Measurements from ENCODE around the gene ZFP92.

Gene ZFP92

DNA sequence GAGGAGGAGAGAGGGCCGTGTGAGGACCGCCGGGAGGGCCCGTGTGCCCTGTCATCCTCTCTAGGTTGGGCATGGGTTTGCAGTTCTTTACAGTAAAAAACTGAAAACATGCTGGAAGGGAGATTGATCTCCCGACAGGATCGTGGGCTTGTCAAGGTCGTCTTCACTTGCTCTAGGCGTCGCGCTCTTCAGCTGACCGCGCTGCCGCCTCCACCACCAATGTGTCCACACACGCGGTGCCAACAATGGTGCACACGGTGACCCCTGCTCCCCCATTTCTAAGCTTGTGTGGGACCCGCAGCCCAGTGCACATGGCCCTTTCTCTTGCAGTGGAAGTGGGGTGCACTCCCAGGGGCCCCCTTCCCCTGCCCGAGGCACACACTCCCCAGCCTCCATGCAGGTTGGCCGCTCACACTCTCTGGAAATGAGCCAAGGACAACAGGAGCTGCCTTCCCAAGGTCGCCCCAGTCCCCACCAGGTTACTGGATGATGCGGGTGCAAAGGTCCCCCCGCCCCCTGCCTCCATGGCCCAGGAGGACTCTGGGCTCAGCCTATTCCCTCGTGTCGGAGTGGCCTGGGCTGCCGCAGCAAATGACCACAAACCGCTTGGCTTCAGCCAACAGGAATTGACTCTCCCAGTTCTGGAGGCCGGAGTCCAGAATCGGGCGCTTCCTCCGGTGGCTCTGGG is 1.7 kb upstream of the ZFP92 start:
- no peak for DNase-seq

DNA sequence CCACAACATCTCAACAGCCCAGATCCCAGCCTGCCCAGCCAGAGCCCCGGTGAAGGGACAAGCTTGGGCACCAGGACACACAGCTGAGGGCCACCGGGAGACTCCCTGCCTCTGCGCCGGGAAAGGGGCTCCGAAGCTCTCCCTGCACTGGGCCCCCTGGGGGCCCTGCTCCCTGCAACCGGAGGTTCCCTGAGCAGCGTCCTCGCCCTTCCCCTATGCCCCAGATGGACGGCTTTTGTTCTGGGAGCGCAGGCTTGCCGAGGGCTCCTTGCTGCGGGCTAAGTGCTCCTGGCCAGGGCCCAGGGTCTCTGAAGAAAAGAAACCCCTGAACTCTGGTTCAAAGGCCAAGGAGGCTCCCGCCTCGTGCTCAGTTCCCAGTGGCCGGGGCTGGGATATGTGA is 899 bp upstream of the ZFP92 start:
- no peak for DNase-seq

DNA sequence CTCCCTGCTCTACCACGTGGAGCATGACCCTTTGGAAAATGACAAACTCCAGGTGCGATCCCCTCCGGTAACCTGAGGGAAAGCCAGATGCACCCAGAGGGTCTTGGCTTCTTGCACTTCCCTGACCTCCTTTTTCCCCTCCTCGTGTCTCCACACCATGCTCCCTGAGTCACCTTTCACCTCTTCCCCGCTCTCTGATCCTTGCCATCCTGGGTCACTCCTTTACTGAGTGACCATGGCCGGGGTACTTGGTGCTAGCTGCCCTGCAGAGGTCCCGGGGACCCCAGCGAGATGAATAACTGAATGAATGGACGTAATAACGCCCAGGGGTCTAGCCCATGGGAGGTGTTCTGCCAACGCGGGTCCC is 401 bp upstream of the ZFP92 start:
- no peak for DNase-seq

DNA sequence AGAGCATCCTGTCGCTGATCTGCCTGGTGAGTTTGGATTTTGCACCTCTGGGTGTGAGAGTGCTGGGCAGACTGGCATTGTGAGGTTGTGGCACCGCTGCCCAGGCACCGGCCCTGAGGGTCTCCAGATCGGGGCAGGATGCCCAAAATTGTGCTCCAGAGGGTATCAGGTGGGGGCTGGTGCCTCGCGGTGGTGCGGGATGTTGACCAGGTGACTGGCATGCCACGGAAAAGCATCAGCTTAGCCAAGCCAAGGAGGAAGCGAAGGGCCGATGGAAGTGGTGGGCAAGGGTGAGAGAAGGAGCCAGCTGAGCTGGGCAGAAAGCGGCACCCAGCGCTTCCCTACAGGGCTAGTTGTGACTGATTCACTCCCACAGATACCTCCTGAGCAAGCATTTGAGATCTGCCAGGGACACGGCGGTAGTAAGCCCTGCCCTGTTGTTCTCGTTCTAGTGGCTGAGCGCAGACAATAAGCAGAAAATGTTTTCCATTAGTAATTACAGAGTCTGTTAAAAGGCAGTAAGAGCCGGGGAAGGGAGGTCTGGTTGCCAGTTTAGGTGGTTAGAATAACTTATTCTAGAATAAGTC is 809 bp downstream of the ZFP92 start:
- DNase-seq: no peak

DNA sequence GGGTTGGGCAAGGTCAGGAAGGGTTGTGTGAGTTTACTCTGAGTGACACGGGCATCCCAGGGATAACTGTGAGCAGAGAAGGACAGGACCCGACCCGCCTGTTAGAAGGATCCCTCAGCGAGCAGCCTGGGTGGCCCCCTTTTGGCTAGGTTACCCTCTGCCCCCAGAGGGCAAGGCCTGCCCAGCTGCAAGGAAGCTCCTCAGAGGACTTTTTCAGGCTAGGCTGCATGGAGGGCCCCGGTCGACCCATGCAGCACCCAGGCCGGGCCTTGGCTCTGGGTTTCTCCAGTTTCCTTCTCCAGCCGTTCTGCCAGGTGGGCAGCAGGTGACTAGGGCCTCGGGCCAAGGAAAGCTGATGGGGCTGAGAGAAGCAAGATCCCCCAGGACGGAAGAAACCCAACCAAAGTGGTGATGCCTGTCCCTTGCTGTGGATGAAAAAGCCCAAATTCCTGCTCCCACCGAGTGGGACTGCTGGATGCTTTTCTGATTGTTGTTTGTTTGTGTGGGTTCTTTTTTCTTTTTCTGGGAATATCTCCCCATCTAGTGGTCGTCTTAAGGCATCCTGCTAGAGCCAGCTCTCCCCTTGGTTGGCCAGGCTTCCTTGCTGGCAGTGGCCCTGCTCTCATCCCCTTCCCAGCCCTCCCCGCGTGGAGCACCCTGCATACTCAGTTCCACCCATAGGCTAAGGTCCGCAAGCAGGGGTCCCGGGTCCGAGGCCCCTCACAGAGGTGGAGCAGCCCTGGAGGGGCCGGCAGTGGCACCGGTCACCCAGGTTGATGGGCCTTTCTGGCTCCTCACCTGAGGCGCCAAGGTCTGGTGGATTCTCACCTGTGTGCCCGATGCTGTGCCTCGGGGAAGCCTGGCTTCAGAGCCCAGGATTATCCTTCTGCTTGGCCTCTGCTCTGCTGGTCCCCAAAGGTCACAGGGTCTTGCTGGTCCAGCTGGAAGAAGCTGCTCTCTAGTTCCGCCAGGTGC is 1.8 kb downstream of the ZFP92 start:
- DNase-seq: peak; percentile 5

DNA sequence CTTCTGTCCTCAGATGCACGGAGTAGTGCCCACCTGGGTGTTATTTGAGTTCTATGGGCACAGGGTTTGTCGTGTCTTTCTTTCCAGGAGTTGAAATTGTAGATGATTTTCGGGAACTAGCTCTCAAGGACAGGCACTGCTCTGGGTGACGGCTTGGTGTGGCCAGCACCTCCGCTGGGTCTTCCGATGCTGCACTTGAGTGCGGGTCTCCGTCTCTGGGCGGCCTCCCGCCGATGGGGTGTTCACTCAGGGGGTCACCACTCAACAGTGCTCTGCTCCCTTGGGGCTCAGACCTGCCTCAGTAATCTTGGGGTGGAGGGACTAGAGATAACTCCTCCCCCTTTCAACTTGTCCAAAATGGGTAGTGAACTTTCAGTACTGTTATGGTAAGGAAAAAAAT is 2.5 kb downstream of the ZFP92 start:
- no peak for DNase-seq

DNA sequence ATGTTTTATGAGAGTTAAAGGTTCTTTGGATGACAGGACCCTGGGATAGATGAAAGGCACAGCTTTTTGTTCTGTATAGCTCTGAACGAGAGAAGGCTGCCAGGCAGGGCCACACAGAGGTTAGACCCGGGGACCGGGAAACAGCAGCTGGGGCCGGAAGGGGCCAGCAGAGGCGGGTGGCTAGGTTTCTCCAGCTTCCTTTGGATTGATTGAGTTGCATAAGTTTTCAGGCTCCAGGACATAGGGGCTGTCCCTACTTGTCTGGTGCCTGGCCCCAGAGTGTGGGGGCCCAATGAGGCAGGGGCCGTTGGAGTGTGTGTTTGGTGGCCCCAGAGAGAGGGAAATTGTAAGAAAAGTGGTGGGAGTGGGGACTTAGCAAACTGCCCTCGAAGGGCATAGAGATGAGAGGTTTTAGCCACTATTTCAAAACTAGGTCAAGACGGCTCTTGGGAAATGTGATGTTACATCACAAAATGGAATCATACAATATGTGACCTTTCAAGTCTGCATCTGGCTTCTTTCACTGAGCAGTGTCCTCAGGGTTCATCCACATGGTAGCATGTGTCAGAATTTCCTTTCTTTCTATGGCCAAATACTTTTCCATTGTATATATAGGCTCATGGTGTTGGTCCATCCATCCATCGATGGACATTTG is 3.7 kb downstream of the ZFP92 start:
- no peak for DNase-seq

DNA sequence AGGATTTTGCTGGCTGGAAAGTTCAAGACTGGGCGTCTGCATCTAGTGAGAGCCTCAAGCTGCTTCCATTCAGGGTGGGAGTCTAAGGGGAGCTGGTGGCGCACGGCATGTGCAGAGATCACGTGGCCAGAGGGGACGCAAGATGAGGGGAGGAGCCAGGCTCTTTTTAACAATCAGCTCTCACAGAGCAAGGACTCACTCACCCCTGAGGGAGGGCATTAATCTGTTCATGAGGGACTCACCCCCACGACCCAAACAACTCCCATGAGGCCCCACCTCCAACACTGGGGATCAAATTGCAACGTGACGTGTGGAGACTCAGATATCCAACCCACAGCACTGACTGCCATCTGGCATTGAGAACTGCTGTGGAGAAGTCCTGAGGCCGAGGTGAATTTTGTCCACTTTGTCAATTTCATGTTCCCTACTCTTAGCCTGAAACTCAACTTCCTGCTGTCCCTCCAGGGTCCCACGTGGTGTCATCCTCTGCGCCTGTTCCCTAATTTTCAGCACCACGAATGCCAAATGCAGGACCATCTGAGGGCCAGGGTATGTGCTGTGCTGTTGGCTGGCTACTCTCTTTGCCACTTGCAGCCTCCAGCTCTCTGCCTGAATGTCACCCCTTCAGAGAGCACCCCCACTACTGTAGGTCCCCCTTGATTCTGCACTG is 5.6 kb downstream of the ZFP92 start:
- no peak for DNase-seq

DNA sequence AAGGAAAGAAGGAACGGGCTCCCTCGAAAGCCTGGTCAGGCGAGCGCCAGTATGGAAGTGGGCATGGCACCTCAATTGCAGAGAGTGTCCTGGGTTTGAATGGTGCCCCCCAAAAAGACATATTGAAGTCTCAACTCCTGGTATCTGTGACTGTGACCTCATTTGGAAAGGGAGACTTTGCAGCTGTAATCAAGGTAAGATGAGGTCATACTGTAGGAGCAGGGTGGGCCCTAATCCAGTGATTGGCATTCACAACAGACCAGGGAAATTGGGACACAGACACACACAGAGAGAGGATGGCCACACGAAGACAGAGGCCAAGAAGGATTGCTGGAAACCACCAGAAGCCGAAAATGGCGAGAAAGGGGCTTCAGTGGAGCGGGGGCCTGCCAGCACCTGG is 6.4 kb downstream of the ZFP92 start:
- DNase-seq: no peak

DNA sequence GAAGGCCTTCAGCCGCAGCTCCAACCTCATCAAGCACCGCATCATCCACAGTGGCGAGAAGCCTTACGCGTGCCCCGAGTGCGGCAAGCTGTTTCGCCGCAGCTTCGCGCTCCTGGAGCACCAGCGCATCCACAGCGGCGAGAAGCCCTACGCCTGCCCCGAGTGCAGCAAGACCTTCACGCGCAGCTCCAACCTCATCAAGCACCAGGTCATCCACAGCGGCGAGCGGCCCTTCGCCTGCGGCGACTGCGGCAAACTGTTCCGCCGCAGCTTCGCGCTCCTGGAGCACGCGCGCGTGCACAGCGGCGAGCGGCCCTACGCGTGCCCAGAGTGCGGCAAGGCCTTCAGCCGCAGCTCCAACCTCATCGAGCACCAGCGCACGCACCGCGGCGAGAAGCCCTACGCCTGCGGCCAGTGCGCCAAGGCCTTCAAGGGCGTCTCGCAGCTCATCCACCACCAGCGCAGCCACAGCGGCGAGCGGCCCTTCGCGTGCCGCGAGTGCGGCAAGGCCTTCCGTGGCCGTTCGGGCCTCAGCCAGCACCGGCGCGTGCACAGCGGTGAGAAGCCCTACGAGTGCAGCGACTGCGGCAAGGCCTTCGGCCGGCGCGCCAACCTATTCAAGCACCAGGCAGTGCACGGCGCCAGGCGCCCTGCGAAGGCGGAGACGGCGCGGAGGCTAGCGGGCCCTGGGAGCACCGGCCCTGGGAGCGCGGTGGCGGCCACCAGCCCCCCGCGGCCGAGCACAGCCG is 9.8 kb downstream of the ZFP92 start:
- DNase-seq: no peak

DNA sequence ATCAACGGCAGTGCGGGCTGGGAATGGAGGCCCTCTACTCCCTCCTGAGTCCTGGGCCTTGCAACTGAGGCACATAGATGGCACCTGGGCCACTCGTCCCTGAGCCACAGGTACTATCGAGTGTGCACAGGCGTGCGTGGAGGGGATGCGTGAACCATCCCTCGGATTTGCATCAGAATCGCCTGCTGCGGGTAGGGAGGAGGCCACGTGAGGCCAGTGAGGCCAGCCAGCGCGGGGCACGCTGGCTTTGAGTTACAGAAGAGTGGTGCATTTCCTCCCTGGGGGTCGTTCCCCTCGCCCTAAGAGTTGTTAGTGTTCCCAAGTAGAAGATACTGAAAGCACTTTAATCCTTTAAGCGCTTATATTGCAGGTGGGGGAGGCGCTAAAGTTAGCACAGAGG is 10.6 kb downstream of the ZFP92 start:
- DNase-seq: no peak

DNA sequence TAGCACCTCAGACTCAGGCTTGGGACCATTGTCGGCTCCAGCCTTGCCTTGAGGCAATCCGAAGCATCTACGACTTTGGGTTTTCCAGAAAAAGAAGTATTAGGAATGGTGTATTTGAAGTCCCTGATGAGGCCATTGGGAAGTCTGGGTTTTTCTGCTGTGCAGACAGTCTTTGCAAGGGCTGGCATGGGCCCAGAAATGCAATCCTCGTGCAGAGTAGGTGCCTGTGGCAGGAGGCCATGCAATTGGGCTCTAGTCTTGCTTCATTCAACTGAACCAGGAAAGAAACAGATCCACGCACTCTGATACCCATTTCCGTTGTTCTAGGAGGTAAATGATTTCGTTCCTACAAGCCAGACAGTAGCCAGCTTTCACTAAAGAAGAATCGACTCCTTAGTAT is 12.4 kb downstream of the ZFP92 start:
- no peak for DNase-seq

DNA sequence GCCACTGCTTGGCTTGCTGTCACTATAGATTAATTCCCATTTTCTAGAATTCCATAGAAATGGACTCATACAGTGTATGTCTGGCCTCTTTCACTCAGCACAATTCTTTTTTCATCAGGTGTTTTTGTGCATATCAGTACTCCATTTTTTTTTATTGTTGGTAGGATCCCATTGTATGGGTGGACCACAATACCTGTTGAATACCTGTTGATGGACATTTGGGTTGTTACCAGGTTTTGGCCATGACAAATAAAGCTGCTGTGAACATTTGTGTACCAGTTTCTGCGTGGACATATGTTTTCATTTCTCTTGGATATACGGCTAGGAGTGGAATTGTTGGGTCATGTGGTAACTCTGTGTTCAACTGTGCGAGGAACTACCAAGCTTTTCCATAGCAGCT is 14.9 kb downstream of the ZFP92 start:
- no peak for DNase-seq

DNA sequence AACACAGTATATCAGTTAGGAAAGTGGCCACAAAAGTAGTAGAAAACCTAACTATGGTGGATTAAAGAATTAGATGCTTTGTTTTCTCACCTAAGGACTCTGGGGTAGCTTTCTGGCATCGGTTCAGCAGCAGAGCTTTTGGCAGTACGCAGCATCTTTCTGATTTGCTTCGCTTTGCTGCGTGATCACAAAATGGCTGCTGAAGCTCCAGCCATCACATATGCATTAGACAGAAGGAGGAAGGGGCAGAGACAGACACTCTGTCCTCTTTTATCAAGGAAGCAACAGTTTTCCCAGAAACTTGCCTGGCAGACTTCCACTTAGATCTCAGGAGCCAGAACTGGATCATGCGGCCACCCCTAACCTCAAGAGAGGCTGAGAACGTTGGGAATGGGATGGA is 19.5 kb downstream of the ZFP92 start:
- DNase-seq: no peak

DNA sequence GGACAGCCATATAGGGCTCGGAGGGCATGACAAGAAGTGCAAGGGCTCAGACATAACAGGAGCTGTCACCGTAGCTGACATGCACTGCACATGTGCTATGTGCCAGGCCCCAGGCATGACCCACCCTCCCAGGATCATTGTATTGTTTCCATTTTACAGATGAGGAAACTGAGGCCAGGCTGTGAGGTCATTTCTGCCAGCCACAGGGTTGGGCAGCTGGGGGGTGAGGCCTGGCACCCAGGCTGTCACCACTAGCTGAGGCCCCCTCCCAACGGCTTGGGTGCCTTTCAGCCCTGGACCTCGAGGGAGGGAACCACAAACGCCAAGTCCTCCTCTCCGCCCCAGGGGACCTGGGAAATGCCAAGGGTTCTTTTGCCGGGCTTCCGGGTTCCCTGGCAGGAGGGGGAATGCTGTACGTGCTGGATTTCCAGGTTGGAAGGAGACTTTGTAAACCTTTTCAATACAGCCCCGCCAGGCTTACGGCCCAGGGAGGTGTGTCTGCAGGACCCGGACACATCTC is 21.9 kb downstream of the ZFP92 start:
- DNase-seq: no peak

DNA sequence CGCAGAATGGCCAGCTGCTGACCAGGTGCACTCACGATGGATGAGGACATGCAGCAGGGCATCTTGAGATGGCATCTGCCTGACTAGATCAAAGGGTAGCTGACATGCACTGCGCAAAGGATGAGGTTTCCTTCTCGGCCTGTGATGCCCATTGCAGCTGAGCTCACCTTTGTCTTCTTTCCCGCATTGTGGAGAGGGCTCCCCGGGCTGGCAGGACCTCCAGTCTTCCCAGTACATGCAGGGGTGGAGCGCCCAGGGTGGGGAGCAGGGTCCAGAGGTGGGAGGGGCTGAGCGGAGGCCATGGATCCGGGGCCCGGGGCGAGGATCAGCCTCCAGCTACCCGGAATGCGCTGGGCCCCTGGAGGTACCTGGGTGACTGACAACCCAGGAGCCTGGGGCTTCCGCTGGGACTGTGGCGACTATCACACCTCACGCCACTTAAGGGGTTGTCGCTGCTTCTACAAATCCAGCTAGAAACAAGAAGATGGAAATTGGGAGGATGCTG is 22.6 kb downstream of the ZFP92 start:
- no peak for DNase-seq

DNA sequence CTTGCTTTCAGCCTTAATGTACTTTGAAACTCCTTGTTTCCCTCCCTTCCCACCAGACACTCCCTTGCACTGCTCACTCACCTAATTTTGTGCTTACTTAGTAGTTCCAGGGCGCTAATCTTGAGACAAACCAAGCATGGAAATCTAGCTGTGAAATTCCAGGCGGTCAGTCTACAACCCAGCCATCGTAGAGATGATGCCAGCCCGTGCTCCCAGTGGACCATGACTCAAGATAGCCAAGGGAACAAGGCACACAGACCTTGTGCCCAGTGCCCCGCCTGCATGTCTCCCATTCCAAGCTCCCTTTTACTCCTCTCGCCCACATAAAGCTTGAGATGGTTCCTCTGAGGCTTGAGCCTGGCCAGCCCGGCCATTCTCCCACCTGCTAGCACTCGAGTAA is 23.5 kb downstream of the ZFP92 start:
- DNase-seq: no peak

DNA sequence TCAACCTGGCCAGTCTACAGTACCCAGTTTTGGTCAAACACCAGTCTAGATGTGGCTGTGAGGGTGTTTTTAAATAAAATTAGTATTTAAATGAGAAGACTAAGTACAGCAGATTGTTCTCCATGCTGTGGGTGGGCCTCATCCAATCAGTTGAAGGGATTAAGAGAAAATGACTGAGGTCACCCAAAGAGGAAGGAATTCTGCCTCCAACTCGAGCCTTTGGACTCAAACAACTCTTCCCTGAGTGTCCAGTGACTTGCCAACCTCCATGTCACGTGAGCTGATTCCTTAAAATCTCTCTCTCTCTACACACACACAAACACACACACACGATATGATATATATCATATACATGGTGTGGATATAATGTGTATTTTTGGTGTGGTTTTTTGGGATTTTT is 24.6 kb downstream of the ZFP92 start:
- no peak for DNase-seq

DNA sequence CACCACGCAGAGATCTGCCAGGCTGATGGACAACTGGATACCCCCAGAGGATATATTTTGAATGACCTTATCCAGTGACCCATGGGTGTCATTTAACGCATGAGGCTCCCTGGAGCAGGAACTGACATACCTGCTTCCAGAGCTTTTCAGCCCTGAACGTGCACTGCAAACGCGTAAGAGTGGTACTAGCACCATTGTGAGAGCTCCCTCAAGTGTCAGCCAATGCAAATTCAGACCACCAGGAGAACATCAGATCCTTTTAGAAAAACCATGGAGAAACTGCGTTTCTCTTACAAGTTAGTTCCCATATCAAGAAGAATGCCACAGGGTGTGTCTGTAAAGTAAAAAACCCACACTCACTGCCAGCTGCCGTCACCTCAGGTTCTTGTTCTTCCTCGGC is 27.3 kb downstream of the ZFP92 start:
- peak; percentile 9 for DNase-seq

DNA sequence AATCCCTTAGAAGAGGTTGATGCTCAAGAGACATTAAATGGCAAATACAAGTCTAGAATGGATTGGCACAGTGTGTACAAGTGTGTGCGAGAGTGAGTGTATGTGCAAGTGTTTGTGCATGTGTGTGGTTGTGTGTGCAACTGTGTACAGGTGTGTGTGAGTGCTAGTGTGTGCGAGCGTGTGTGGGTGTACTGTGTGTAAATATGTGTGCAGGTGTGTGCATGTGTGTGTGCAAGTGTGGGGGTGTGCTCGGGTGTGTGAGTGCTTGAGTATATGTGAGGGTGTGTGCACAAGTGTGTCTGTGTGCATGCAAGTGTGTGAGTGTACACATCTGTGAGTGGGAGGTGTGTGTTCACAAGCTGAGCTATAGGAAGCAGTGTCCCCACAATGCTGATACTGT is 28.7 kb downstream of the ZFP92 start:
- no peak for DNase-seq

DNA sequence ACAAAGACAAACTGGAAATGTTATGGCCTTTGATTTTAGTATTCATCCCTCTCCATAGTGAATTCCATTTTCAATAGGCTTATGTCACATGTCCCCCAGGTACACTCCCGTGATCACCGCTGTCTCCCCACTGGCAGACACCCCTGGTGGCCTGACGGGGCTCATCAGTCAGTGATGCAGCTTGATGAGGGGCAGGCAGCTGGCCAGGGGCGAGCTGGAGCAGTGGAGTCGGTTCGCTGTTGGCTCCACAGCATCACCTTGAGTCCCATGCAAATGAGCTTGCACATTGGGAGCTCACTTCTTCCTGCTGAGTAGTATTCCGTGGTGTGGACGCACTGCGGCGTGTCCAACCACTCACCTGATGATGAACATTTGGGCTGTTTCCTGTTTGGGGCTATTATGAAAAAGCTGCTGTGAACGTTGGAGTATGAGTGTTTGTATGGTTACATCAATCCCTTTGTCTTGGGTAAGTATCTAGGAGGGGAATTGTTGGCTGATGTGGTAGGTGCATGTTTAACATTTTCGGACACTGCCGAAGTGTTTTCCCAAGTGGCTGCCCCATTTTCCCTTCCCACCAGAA is 29.4 kb downstream of the ZFP92 start:
- DNase-seq: no peak
